ENCODE data around the gene TCF7L2.

Gene TCF7L2

GRCh38 chr10:113131613-113132261 is 181.7 kb downstream of the TCF7L2 start:
- TF ChIP-seq CTCF (IDR thresholded peaks at IDR 0.05; ENCODE audit: low read depth, low read length, missing control alignments), result no peak
- no peak for DNase-seq (ENCODE audit: extremely low read depth, low read depth)
- no peak overlapping the region for H3K4me3 ChIP-seq (replicated peaks; ENCODE audit: low read depth, low read length)

- TF ChIP-seq CTCF (IDR thresholded peaks at IDR 0.05; ENCODE audit: low read depth, low read length, missing control alignments), result no peak
- no peak overlapping the region for H3K4me3 ChIP-seq (replicated peaks; ENCODE audit: low read depth, low read length)
- no peak for DNase-seq (ENCODE audit: extremely low read depth, low read depth)
Observed at GRCh38 chr10:113132591-113133121, 182.6 kb downstream of the TCF7L2 start.

GRCh38 chr10:113133497-113134115 is 183.6 kb downstream of the TCF7L2 start:
- DNase-seq (ENCODE audit: extremely low read depth, low read depth), result no peak
- TF ChIP-seq CTCF (IDR thresholded peaks at IDR 0.05; ENCODE audit: low read depth, low read length, missing control alignments), result no peak
- H3K4me3 ChIP-seq (replicated peaks; ENCODE audit: low read depth, low read length), result no peak overlapping the region

GRCh38 chr10:113135025-113135424 is 185.0 kb downstream of the TCF7L2 start:
- H3K4me3 ChIP-seq (replicated peaks; ENCODE audit: low read depth, low read length), result no peak overlapping the region
- DNase-seq (ENCODE audit: extremely low read depth, low read depth), result no peak
- TF ChIP-seq CTCF (IDR thresholded peaks at IDR 0.05; ENCODE audit: low read depth, low read length, missing control alignments), result no peak

- no peak overlapping the region for H3K4me3 ChIP-seq (replicated peaks; ENCODE audit: low read depth, low read length)
- no peak for TF ChIP-seq CTCF (IDR thresholded peaks at IDR 0.05; ENCODE audit: low read depth, low read length, missing control alignments)
Observed at GRCh38 chr10:113137941-113138685, 188.1 kb downstream of the TCF7L2 start.

GRCh38 chr10:113138937-113139585 is 189.0 kb downstream of the TCF7L2 start:
- DNase-seq (ENCODE audit: extremely low read depth, low read depth), result no peak
- no peak overlapping the region for H3K4me3 ChIP-seq (replicated peaks; ENCODE audit: low read depth, low read length)
- TF ChIP-seq CTCF (IDR thresholded peaks at IDR 0.05; ENCODE audit: low read depth, low read length, missing control alignments), result no peak

More at GRCh38 chr10:113137941-113138685, 188.1 kb downstream of the TCF7L2 start:
- DNase-seq (ENCODE audit: extremely low read depth, low read depth), result no peak

Data from HFF-Myc (cell line).